Measurements from ENCODE around the gene HMGN5.

The HMGN5 gene

GRCh38 chrX:81120936-81121371 is 80.8 kb downstream of the HMGN5 start:
- peak; percentile 5 for DNase-seq (ENCODE audit: low spot score)

GRCh38 chrX:81120258-81120935 is 81.3 kb downstream of the HMGN5 start:
- no peak for TF ChIP-seq CTCF (IDR thresholded peaks at IDR 0.05; ENCODE audit: extremely low read depth, missing control alignments)

More at GRCh38 chrX:81120936-81121371, 80.8 kb downstream of the HMGN5 start:
- peak; percentile 60 for TF ChIP-seq CTCF (IDR thresholded peaks at IDR 0.05; ENCODE audit: extremely low read depth, missing control alignments)

GRCh38 chrX:81114757-81115156 is 87.0 kb downstream of the HMGN5 start:
- DNase-seq (ENCODE audit: low spot score) = no peak
- no peak for TF ChIP-seq CTCF (IDR thresholded peaks at IDR 0.05; ENCODE audit: extremely low read depth, missing control alignments)

More at GRCh38 chrX:81120258-81120935, 81.3 kb downstream of the HMGN5 start:
- no peak for DNase-seq (ENCODE audit: low spot score)

GRCh38 chrX:81110286-81110685 is 91.4 kb downstream of the HMGN5 start:
- no peak for DNase-seq (ENCODE audit: low spot score)
- no peak for TF ChIP-seq CTCF (IDR thresholded peaks at IDR 0.05; ENCODE audit: extremely low read depth, missing control alignments)

GRCh38 chrX:81082649-81083048 is 119.1 kb downstream of the HMGN5 start:
- no peak for TF ChIP-seq CTCF (IDR thresholded peaks at IDR 0.05; ENCODE audit: extremely low read depth, missing control alignments)
- no peak for DNase-seq (ENCODE audit: low spot score)
